Heart right ventricle (tissue), 16 donors: Measurements from ENCODE around the gene ZNF503. TPM values are rescaled to one million over a fixed set of nuclear protein-coding genes. Genes with fewer than 3 reads are reported as not detected.

Experiments
- ATAC-seq, 8 donors: fragments of 200-7000 bp; cut with Tn5 transposase; one replicate each; pipeline ENCODE4 v1.9.1; 2020; ENCODE audit warnings: mild to moderate bottlenecking in 8 of 8, moderate library complexity in 8 of 8, moderate number of reproducible peaks in 1 of 8
- DNase-seq, 2 donors: peaks; one replicate each; pipeline ENCODE4 v3.0.0-alpha.2; 2020
- H3K27ac ChIP-seq, 10 donors: fragments of 200-600 bp; sonication (generic) in 2 of 10; one replicate each; pipeline versions ENCODE4 v1.5.0 to v1.8.0; 2020 to 2022; ENCODE audit warnings: mild to moderate bottlenecking in 3 of 10
- H3K27me3 ChIP-seq, 7 donors: fragments of 200-600 bp; one replicate each; pipeline ENCODE4 v1.8.0; 2021 to 2022; ENCODE audit warnings: mild to moderate bottlenecking in 2 of 7
- H3K36me3 ChIP-seq, 9 donors: fragments of 200-600 bp; sonication (generic) in 1 of 9; one replicate each; pipeline versions ENCODE4 v1.5.0 to v1.8.0; 2020 to 2022; ENCODE audit warnings: mild to moderate bottlenecking in 2 of 9
- H3K4me1 ChIP-seq, 9 donors: fragments of 200-600 bp; sonication (generic) in 1 of 9; one replicate each; pipeline versions ENCODE4 v1.5.0 to v1.8.0; 2020 to 2022; ENCODE audit warnings: mild to moderate bottlenecking in 4 of 9
- H3K4me3 ChIP-seq, 10 donors: fragments of 200-600 bp; sonication (generic) in 2 of 10; one replicate each; pipeline versions ENCODE4 v1.5.0 to v1.8.0; 2020 to 2022; ENCODE audit warnings: mild to moderate bottlenecking in 7 of 10, moderate library complexity in 2 of 10
- H3K9me3 ChIP-seq, 11 donors: fragments of 200-600 bp in 10 of 11; sonication (generic) in 2 of 11; one replicate each; pipeline versions ENCODE4 v1.5.0 to v1.8.0; 2013 to 2022; ENCODE audit warnings: mild to moderate bottlenecking in 2 of 11, control low read depth in 1 of 11, moderate library complexity in 1 of 11
- CTCF ChIP-seq, 9 donors: fragments of 200-600 bp; sonication (generic) in 2 of 9; IDR thresholded peaks; one replicate each; pipeline versions ENCODE4 v1.5.0 to v1.8.0; 2021 to 2022; ENCODE audit warnings: antibody characterized with exemption in 9 of 9, mild to moderate bottlenecking in 5 of 9, moderate library complexity in 1 of 9
- WGBS, 2 donors: extraction: QIAGEN DNeasy Blood & Tissue Kit; methylation state at CpG; one replicate each; pipeline ENCODE4 v1.1.7; 2013; ENCODE audit warnings: inconsistent platforms in 1 of 2; 5-methylcytosine and 5-hydroxymethylcytosine counted together
- intact Hi-C, 10 donors: fragments of 100-400 bp; cut with DNase I; formaldehyde crosslinking; loops; one replicate each; pipeline versions ENCODE4 v1.11.1 to v1.14.2; 2022
- polyA plus RNA-seq, 2 donors: library from polyadenylated mRNA; stranded (reverse); fragments of 200-250 nt; gene quantifications; one replicate each; pipeline ENCODE4 v1.2.3, GENCODE V29; 2013
- total RNA-seq, 10 donors: library from RNA; stranded (reverse); fragmentation: NEBNext Ultra II Directional in 3 of 10; extraction: Animal tissue kit (Norgen Biotek cat#: 25700) in 3 of 10; gene quantifications; one replicate each; pipeline versions ENCODE4 v1.2.1 to v1.2.4, GENCODE V29; 2021 to 2023
- donor health status: Arrhythmogenic right ventricular cardiomyopathy.
- donor health status: ischemic (EF 13 %, LVEDD 7.1; RV severe dilation, severe dysfunction).
- donor health status: healthy with polysubstance abuse.
- donor health status: DM: no; HTN: yes; CAD: no.
- donor health status: DM: no; HTN: no; CAD: no.
- donor health status: ischemic (EF 25% LVEDD 6.9; RV normal size, moderate dysfunction).
- donor health status: ischemic (EF 25% LVEDD 5.7; RV mildly dilated, moderate dysfunction).
- donor health status: healthy.
- donor health status: DM: yes; HTN: yes; CAD: no.
- donor health status: Ischemic cardiomyopathy.
- donor health status: ischemic (EF 35%, LVEDD 5.7; RV mildly dilated, moderate dysfunction).
- donor health status: nonischemic (EF 11% LVEDD 7.7; RV severe dilation, severe dysfunction).
- donor health status: DM: yes; HTN: yes; CAD: no.
- donor health status: PGD.
- donor health status: ischemic (EF 29% LVEDD 5.4; RV normal size, mild dysfunction).
- donor health status: nonischemic (EF 23%, LVEDD 6.1; RV moderate dilation, normal function).

ZNF503 gene
- total and polyA plus RNA-seq, 12 donors = 2.5 to 9.7 (median 4.5) TPM

GRCh38 chr10:75425291-75426079 is 23.9 kb upstream of the ZNF503 start:
- no peaks in the 10 kb centered on the region for H3K27me3 ChIP-seq
- no peak for TF ChIP-seq CTCF (IDR thresholded peaks at IDR 0.05)
- H3K4me3 ChIP-seq = no peak overlapping the region
- no peaks in the 10 kb centered on the region for H3K36me3 ChIP-seq
- peaks cover 3 to 36% (median 28%) of the 10 kb centered on the region in 9 donors for H3K4me1 ChIP-seq
- 96% methylated on average over 6 of the region's 6 CpGs for WGBS, 2 donors
- no peak overlapping the region for H3K27ac ChIP-seq
- no peak for ATAC-seq
- no peaks in the 10 kb centered on the region for H3K9me3 ChIP-seq
- intact Hi-C loops = no loop called here
- no peak for DNase-seq

GRCh38 chr10:75424571-75424970 is 23.0 kb upstream of the ZNF503 start:
- Histone ChIP-seq H3K27ac (no peak overlapping the region), H3K27me3 (no peaks in the 10 kb centered on the region), H3K36me3 (no peaks in the 10 kb centered on the region), H3K9me3 (no peaks in the 10 kb centered on the region), H3K4me3 (no peak overlapping the region), H3K4me1 (peaks cover 3 to 27% (median 19%) of the 10 kb centered on the region in 9 donors)
- TF ChIP-seq CTCF (IDR thresholded peaks at IDR 0.05) = no peak
- intact Hi-C loops = no loop called here
- no peak for DNase-seq
- 85 to 87% methylated on average over 2 of the region's 2 CpGs for WGBS, 2 donors
- ATAC-seq = no peak

DNA sequence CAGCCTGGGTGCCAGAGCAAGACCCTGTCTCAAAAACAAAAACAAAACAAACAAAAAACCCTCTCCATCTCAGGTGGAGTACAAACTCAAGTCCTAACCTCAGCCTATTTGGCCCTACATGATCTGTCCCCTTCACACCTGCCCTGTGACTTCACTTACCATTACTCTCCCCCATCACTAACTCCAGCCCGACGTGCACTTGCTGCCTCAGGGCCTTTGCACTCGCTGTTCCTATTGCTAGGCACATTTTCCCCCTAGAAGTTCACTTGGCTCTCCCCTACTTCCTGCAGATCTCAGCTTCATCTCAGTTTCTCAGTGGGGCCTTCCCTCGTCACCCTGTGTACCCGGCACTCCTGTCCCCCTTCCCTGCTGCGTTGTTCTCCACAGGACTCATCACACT is 21.3 kb upstream of the ZNF503 start:
- ATAC-seq = no peak
- H3K27ac ChIP-seq = no peak overlapping the region
- no peaks in the 10 kb centered on the region for H3K27me3 ChIP-seq
- no peak for TF ChIP-seq CTCF (IDR thresholded peaks at IDR 0.05)
- WGBS, 2 donors = 96 to 97% methylated on average over 6 of the region's 6 CpGs
- no peaks in the 10 kb centered on the region for H3K36me3 ChIP-seq
- no peaks in the 10 kb centered on the region for H3K9me3 ChIP-seq
- DNase-seq = no peak
- intact Hi-C loops = no loop called here
- H3K4me3 ChIP-seq = no peak overlapping the region
- H3K4me1 ChIP-seq = peaks cover 0 to 11% (median 4%) of the 10 kb centered on the region in 9 donors

DNA sequence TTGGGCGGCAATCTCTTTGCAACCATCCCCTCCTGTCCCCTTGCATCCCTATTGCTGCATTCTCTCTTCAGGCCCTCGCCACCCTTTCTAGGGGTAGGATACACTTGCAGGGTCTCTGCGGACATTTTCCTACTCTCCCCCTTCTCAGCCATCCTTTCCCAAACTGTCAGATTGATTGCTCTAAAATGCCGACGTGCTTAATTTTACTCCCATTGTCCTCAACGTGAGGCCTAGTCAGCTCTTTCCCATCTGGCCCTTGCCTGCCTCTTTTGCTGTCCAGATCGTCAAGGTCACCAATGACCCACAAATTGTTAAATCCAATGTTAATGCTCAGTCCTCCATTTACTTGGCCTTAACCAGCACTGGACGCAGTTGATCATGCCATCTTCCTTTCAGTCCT is 17.1 kb upstream of the ZNF503 start:
- Histone ChIP-seq H3K27ac (no peak overlapping the region), H3K4me1 (no peaks in the 10 kb centered on the region), H3K9me3 (no peaks in the 10 kb centered on the region), H3K4me3 (no peak overlapping the region), H3K27me3 (peaks cover 0 to 7% (median 0%) of the 10 kb centered on the region in 7 donors), H3K36me3 (no peaks in the 10 kb centered on the region)
- TF ChIP-seq CTCF (IDR thresholded peaks at IDR 0.05) = no peak
- no peak for DNase-seq
- 92 to 94% methylated on average over 8 of the region's 8 CpGs for WGBS, 2 donors
- intact Hi-C loops = no loop called here
- ATAC-seq = no peak
